Fibroblast of lung (primary cell): Measurements from ENCODE around the gene VSIG10L. TPM values are rescaled to one million over a fixed set of nuclear protein-coding genes. Genes with fewer than 3 reads are reported as not detected.

ENCODE experiments used
- DNase-seq, 2 donors: peaks; one replicate each; pipeline versions ENCODE4 v3.0.0 to v3.0.0-alpha.2; 2010; ENCODE audit warnings: low read depth in 2 of 2
- H2AFZ ChIP-seq: 2 replicates; pipeline ENCODE4 v1.5.1; 2012; ENCODE audit warnings: low read length, control low read depth, inconsistent platforms
- H3K27ac ChIP-seq: 2 replicates; pipeline ENCODE4 v1.5.1; 2011; ENCODE audit warnings: low read length, control low read depth; ENCODE audit not compliant: insufficient read depth
- H3K27me3 ChIP-seq: 2 replicates; pipeline ENCODE4 v1.5.1; 2011; ENCODE audit warnings: mild to moderate bottlenecking, low read length; ENCODE audit not compliant: control insufficient read depth, insufficient read depth
- H3K36me3 ChIP-seq: 2 replicates; pipeline ENCODE4 v1.5.1; 2011; ENCODE audit warnings: low read length; ENCODE audit not compliant: control insufficient read depth, insufficient read depth
- H3K4me1 ChIP-seq: 2 replicates; pipeline ENCODE4 v1.5.1; 2011; ENCODE audit warnings: low read length; ENCODE audit not compliant: control insufficient read depth, insufficient read depth; ENCODE audit errors: extremely low read depth
- H3K4me2 ChIP-seq: 2 replicates; pipeline ENCODE4 v1.5.1; 2011; ENCODE audit warnings: low read length, control low read depth; ENCODE audit not compliant: insufficient read depth; ENCODE audit errors: extremely low read depth
- H3K4me3 ChIP-seq, 4 experiments: fragments of 200-600 bp in 1 of 4; sonication (generic) in 1 of 4; replicated peaks in 1 of 4; 2 replicates each; pipeline ENCODE4 v1.5.1; 2011 to 2016; ENCODE audit warnings: low read length in 4 of 4, low read depth in 3 of 4, mild to moderate bottlenecking in 3 of 4, control low read depth in 2 of 4, inconsistent platforms in 1 of 4, mixed read lengths in 1 of 4; ENCODE audit not compliant: insufficient read depth in 1 of 4; ENCODE audit errors: control extremely low read depth in 1 of 4
- H3K79me2 ChIP-seq: 2 replicates; pipeline ENCODE4 v1.5.1; 2012; ENCODE audit warnings: mild to moderate bottlenecking, low read length, inconsistent platforms; ENCODE audit not compliant: control insufficient read depth, insufficient read depth
- H3K9ac ChIP-seq: 2 replicates; pipeline ENCODE4 v1.5.1; 2011; ENCODE audit warnings: mild to moderate bottlenecking, low read length, control low read depth; ENCODE audit not compliant: insufficient read depth
- H3K9me3 ChIP-seq: 2 replicates; pipeline ENCODE4 v1.5.1; 2012; ENCODE audit warnings: low read depth, low read length; ENCODE audit not compliant: control insufficient read depth, insufficient read depth
- H4K20me1 ChIP-seq: 2 replicates; pipeline ENCODE4 v1.5.1; 2011; ENCODE audit warnings: low read length; ENCODE audit not compliant: control insufficient read depth, insufficient read depth; ENCODE audit errors: extremely low read depth
- EZH2 ChIP-seq: IDR thresholded peaks from 2 replicates; pipeline ENCODE4 v1.5.1; 2012; ENCODE audit warnings: low read length, control low read depth, mild to moderate bottlenecking; ENCODE audit errors: missing control alignments
- polyA plus RNA-seq, 2 donors: library from polyadenylated mRNA; depleted of rRNA in 1 of 2; stranded (reverse) in 1 of 2; unstranded in 1 of 2; fragments of >200 nt; gene quantifications; 2 replicates each; pipeline ENCODE4 v1.2.1, GENCODE V29; 2011 to 2012; ENCODE audit warnings: missing spikeins in 1 of 2
- total RNA-seq: library from RNA; depleted of rRNA; stranded (reverse); fragments of >200 nt; gene quantifications from 2 replicates; pipeline ENCODE4 v1.2.1, GENCODE V29; 2014
- TF ChIP-seq, protein P1 (sequence below), 2 donors: IDR thresholded peaks in 1 of 2; conservative IDR thresholded peaks in 1 of 2; 1 replicate in 1 of 2; 2 replicates in 1 of 2; pipeline ENCODE4 v1.5.1; 2011 to 2012; ENCODE audit warnings: low read length in 2 of 2, control low read depth in 1 of 2, inconsistent platforms in 1 of 2, low read depth in 1 of 2, mild to moderate bottlenecking in 1 of 2

VSIG10L gene
- total and polyA plus RNA-seq, 2 donors (not counting 1 experiment from before 2014, with no cell fraction given): 0.33 to 0.66 TPM

DNA sequence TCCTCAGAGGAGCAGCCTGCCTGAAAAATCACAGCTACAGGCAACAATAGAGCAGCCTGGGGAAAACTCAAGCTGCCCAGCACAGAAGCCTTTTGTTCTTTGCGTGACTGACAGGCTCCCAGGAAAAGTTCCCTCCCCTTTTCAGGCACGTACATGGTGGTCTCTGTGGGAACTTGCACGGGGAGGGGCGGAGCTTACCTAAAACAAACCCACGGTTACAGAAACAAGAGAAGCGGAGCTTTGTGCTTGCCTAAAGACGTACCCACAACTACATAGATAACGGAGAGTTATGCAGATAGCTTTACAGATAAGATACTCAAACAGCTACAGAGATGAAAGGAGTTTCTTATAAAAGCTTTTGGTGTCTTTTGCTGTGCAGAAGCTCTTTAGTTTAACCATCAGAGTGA lies 12.8 kb upstream of the VSIG10L start:
- H3K4me1 ChIP-seq: no peaks in the 10 kb centered on the region
- DNase-seq: peak; percentile 13 to 56
- TF ChIP-seq, protein P1, sequence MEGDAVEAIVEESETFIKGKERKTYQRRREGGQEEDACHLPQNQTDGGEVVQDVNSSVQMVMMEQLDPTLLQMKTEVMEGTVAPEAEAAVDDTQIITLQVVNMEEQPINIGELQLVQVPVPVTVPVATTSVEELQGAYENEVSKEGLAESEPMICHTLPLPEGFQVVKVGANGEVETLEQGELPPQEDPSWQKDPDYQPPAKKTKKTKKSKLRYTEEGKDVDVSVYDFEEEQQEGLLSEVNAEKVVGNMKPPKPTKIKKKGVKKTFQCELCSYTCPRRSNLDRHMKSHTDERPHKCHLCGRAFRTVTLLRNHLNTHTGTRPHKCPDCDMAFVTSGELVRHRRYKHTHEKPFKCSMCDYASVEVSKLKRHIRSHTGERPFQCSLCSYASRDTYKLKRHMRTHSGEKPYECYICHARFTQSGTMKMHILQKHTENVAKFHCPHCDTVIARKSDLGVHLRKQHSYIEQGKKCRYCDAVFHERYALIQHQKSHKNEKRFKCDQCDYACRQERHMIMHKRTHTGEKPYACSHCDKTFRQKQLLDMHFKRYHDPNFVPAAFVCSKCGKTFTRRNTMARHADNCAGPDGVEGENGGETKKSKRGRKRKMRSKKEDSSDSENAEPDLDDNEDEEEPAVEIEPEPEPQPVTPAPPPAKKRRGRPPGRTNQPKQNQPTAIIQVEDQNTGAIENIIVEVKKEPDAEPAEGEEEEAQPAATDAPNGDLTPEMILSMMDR (conservative IDR thresholded peaks at IDR 0.05 in 1 of 2, IDR thresholded peaks at IDR 0.05 in 1 of 2; ENCODE audit: low read depth in 1 of 2, low read length in 2 of 2): no peak
- no peak for TF ChIP-seq EZH2

DNA sequence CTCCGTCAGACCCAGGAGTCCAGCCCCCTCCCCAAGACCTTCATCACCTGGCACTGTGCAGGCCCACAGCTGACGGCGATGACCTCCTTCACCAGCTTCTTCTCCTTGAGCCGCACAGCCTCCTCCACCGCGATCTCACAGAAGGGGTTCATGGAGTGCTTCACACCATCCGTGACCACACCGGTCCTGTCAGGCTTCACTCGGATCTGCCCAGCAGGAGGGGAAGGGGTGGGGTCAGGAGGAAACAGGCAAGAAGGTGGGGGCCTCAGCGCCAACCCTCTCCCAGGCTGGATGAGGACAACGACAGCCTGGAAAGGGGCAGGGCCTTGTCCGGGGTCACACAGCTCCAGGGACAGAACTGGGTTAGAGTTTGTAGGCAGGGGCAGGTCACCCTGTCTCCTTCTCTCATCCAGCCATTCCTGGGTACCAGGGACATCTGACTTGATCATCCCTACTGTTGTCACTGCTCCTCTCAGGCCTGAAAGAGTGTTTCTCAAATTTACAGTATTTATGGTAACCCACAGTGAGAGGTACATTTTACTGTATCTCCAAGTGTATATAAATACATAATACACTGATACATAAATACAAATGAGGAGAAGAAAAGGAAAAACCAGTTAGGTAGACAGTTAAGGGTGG lies 12.3 kb upstream of the VSIG10L start:
- H2AFZ ChIP-seq: no peak overlapping the region
- H3K9ac ChIP-seq: no peak overlapping the region
- H3K9me3 ChIP-seq: no peaks in the 10 kb centered on the region
- TF ChIP-seq, protein P1 (conservative IDR thresholded peaks at IDR 0.05 in 1 of 2, IDR thresholded peaks at IDR 0.05 in 1 of 2; ENCODE audit: low read depth in 1 of 2, low read length in 2 of 2): no peak
- TF ChIP-seq EZH2: no peak
- H3K4me2 ChIP-seq: no peak overlapping the region
- no peaks in the 10 kb centered on the region for H3K4me1 ChIP-seq
- H3K79me2 ChIP-seq: no peaks in the 10 kb centered on the region
- no peaks in the 10 kb centered on the region for H4K20me1 ChIP-seq
- H3K27ac ChIP-seq: no peak overlapping the region
- DNase-seq: no peak
- no peak overlapping the region for H3K4me3 ChIP-seq
- H3K27me3 ChIP-seq: no peaks in the 10 kb centered on the region
- H3K36me3 ChIP-seq: peaks cover 4% of the 10 kb centered on the region

More for the DNA sequence above, 12.8 kb upstream of the VSIG10L start:
- Histone ChIP-seq H3K27ac (no peak overlapping the region), H3K4me2 (no peak overlapping the region), H3K9ac (no peak overlapping the region), H2AFZ (no peak overlapping the region), H4K20me1 (no peaks in the 10 kb centered on the region), H3K9me3 (no peaks in the 10 kb centered on the region), H3K4me3 (no peak overlapping the region), H3K36me3 (peaks cover 4% of the 10 kb centered on the region), H3K27me3 (no peaks in the 10 kb centered on the region), H3K79me2 (no peaks in the 10 kb centered on the region)

DNA sequence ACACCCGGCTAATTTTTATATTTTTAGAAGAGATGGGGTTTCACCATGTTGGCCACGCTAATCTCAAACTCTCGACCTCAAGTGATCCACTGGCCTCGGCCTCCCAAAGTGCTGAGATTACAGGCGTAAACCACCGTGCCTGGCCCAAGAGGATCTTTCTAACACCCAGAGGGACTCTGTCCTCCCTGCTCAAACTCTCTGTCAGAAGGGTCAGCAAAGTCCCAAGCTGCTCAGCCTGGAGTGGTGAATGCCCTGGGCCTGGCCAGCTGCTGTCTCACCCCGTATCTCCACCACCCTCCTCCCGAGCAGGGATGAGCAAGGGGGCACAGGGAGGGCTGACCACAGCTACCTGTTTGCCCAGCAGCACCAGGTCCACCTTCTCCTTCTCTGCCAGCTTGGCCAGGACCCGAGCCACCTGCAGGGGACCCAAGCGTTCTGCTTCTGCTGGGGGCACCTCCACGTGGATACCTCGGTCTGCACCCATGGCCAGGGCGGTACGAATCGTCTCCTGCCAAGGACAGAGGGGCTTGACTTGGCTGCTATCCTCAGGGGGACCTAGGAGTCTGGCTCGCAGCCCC lies 10.9 kb upstream of the VSIG10L start:
- H2AFZ ChIP-seq: no peak overlapping the region

More for the DNA sequence above, 10.9 kb upstream of the VSIG10L start:
- Histone ChIP-seq H3K4me2 (no peak overlapping the region), H3K27me3 (no peaks in the 10 kb centered on the region), H3K79me2 (no peaks in the 10 kb centered on the region), H3K4me1 (no peaks in the 10 kb centered on the region), H3K27ac (no peak overlapping the region), H3K9ac (no peak overlapping the region), H4K20me1 (no peaks in the 10 kb centered on the region), H3K4me3 (no peak overlapping the region), H3K36me3 (peaks cover 4% of the 10 kb centered on the region), H3K9me3 (no peaks in the 10 kb centered on the region)
- DNase-seq: no peak
- TF ChIP-seq, protein P1 (conservative IDR thresholded peaks at IDR 0.05 in 1 of 2, IDR thresholded peaks at IDR 0.05 in 1 of 2; ENCODE audit: low read depth in 1 of 2, low read length in 2 of 2): no peak
- TF ChIP-seq EZH2: no peak
